ENCODE data around the gene SCFD2.
A peak's percentile ranks its signal among the peaks of the same experiment; 100 is the strongest.

SCFD2 gene

GRCh38 chr4:52869196-52869595 lies 496.7 kb downstream of the SCFD2 start:
- no peak overlapping the region for H3K4me3 ChIP-seq (ENCODE audit: low read length)
- no peak for DNase-seq (ENCODE audit: low read depth)
- no peak for TF ChIP-seq CTCF (conservative IDR thresholded peaks at IDR 0.05; ENCODE audit: low read depth, low read length)

GRCh38 chr4:52868133-52868532 lies 497.7 kb downstream of the SCFD2 start:
- no peak overlapping the region for H3K4me3 ChIP-seq (ENCODE audit: low read length)
- peak; percentile 26 for TF ChIP-seq CTCF (conservative IDR thresholded peaks at IDR 0.05; ENCODE audit: low read depth, low read length)
- DNase-seq (ENCODE audit: low read depth): no peak

- no peak for TF ChIP-seq CTCF (conservative IDR thresholded peaks at IDR 0.05; ENCODE audit: low read depth, low read length)
- no peak overlapping the region for H3K4me3 ChIP-seq (ENCODE audit: low read length)
- DNase-seq (ENCODE audit: low read depth): no peak
Observed at GRCh38 chr4:52867163-52867562, 498.7 kb downstream of the SCFD2 start.

- no peak for DNase-seq (ENCODE audit: low read depth)
- no peak overlapping the region for H3K4me3 ChIP-seq (ENCODE audit: low read length)
Observed at GRCh38 chr4:52866734-52867133, 499.1 kb downstream of the SCFD2 start.

GRCh38 chr4:52865300-52865699 lies 500.6 kb downstream of the SCFD2 start:
- TF ChIP-seq CTCF (conservative IDR thresholded peaks at IDR 0.05; ENCODE audit: low read depth, low read length): no peak
- DNase-seq (ENCODE audit: low read depth): no peak
- H3K4me3 ChIP-seq (ENCODE audit: low read length): peak overlapping the region; percentile 20

More at GRCh38 chr4:52866734-52867133, 499.1 kb downstream of the SCFD2 start:
- TF ChIP-seq CTCF (conservative IDR thresholded peaks at IDR 0.05; ENCODE audit: low read depth, low read length): no peak

GRCh38 chr4:52864793-52865192 lies 501.1 kb downstream of the SCFD2 start:
- no peak for TF ChIP-seq CTCF (conservative IDR thresholded peaks at IDR 0.05; ENCODE audit: low read depth, low read length)
- no peak for DNase-seq (ENCODE audit: low read depth)

GRCh38 chr4:52863324-52863723 lies 502.5 kb downstream of the SCFD2 start:
- peak overlapping the region; percentile 75 for H3K4me3 ChIP-seq (ENCODE audit: low read length)
- TF ChIP-seq CTCF (conservative IDR thresholded peaks at IDR 0.05; ENCODE audit: low read depth, low read length): no peak

More at GRCh38 chr4:52864793-52865192, 501.1 kb downstream of the SCFD2 start:
- peak overlapping the region; percentile 75 for H3K4me3 ChIP-seq (ENCODE audit: low read length)

More at GRCh38 chr4:52863324-52863723, 502.5 kb downstream of the SCFD2 start:
- DNase-seq (ENCODE audit: low read depth): no peak

Data from retinal pigment epithelial cell (primary cell).